Aorta (tissue), 5 donors: ENCODE results near the gene FBXO10. TPM values are rescaled to one million over a fixed set of nuclear protein-coding genes. Genes with fewer than 3 reads are reported as not detected.

Source experiments
- ATAC-seq: fragments of 200-7000 bp; cut with Tn5 transposase; one replicate; pipeline ENCODE4 v1.9.1; 2022; ENCODE audit warnings: moderate library complexity; ENCODE audit not compliant: low FRiP score
- DNase-seq, 2 donors: peaks; one replicate each; pipeline ENCODE4 v3.0.0-alpha.2; 2020
- H3K27ac ChIP-seq, 2 donors: one replicate each; pipeline ENCODE4 v1.5.1; 2013; ENCODE audit warnings: low read length in 2 of 2, mild to moderate bottlenecking in 2 of 2, moderate library complexity in 2 of 2, control low read depth in 1 of 2, inconsistent platforms in 1 of 2, low read depth in 1 of 2
- H3K27me3 ChIP-seq, 2 donors: one replicate each; pipeline ENCODE4 v1.6.1; 2013; ENCODE audit warnings: control low read depth in 1 of 2, low read length in 1 of 2, mild to moderate bottlenecking in 1 of 2, moderate library complexity in 1 of 2; ENCODE audit not compliant: insufficient read depth in 2 of 2, control insufficient read depth in 1 of 2
- H3K36me3 ChIP-seq, 2 donors: one replicate each; pipeline ENCODE4 v1.6.1; 2013; ENCODE audit warnings: control low read depth in 1 of 2, low read length in 1 of 2, mild to moderate bottlenecking in 1 of 2; ENCODE audit not compliant: insufficient read depth in 2 of 2, control insufficient read depth in 1 of 2
- H3K4me1 ChIP-seq, 2 donors: one replicate each; pipeline ENCODE4 v1.6.1; 2013; ENCODE audit warnings: low read length in 2 of 2, control low read depth in 1 of 2, mild to moderate bottlenecking in 1 of 2, moderate library complexity in 1 of 2; ENCODE audit not compliant: insufficient read depth in 2 of 2, control insufficient read depth in 1 of 2
- H3K4me3 ChIP-seq, 2 donors: one replicate each; pipeline ENCODE4 v1.5.1; 2013; ENCODE audit warnings: low read length in 2 of 2, control low read depth in 1 of 2, mild to moderate bottlenecking in 1 of 2
- H3K9me3 ChIP-seq: one replicate; pipeline ENCODE4 v1.6.1; 2013; ENCODE audit warnings: mild to moderate bottlenecking, low read length; ENCODE audit not compliant: control insufficient read depth
- WGBS, 2 donors: extraction: QIAGEN DNeasy Blood & Tissue Kit; methylation state at CpG; one replicate each; pipeline ENCODE4 v1.1.7; 2013; 5-methylcytosine and 5-hydroxymethylcytosine counted together
- intact Hi-C, 2 donors: fragments of 100-400 bp; cut with DNase I; formaldehyde crosslinking; loops; one replicate each; pipeline versions ENCODE4 v1.14.2 to v1.15.0; 2022
- polyA plus RNA-seq, 2 donors: library from polyadenylated mRNA; stranded (reverse); fragments of 200-250 nt; gene quantifications; one replicate each; pipeline ENCODE4 v1.2.3, GENCODE V29; 2013
- total RNA-seq, 2 donors: library from RNA; stranded (reverse); fragmentation: NEBNext Ultra II Directional; extraction: Animal tissue kit (Norgen Biotek cat#: 25700); gene quantifications; one replicate each; pipeline ENCODE4 v1.2.1, GENCODE V29; 2021
- donor health status: healthy with polysubstance abuse.
- donor health status: Bipolar disorder and iron deficiency.
- donor health status: DM: no; HTN: no; CAD: no.
- donor health status: DM: no; HTN: no; CAD: no.
- donor health status: DM: yes; HTN: yes; CAD: no.

The FBXO10 gene
- total and polyA plus RNA-seq, 4 donors, result 0.38 to 7.8 (median 6.8) TPM

- Histone ChIP-seq H3K27ac (no peak overlapping the region), H3K27me3 (no peaks in the 10 kb centered on the region), H3K36me3 (peaks cover 2 to 5% of the 10 kb centered on the region in 2 donors), H3K4me1 (no peaks in the 10 kb centered on the region), H3K9me3 (no peaks in the 10 kb centered on the region), H3K4me3 (no peak overlapping the region)
- DNase-seq (no peak), ATAC-seq (peak; percentile 59)
- WGBS, 2 donors, result 66 to 72% methylated on average over 6 of the region's 6 CpGs
- intact Hi-C loops, result no loop called here
These were observed 6.5 kb upstream of the FBXO10 start for GRCh38 chr9:37582548-37583157.

- peak overlapping the region; percentile 22 to 78 for H3K4me3 ChIP-seq
- ATAC-seq (no peak), DNase-seq (no peak)
- H3K27me3 ChIP-seq, result no peaks in the 10 kb centered on the region
- no peaks in the 10 kb centered on the region for H3K9me3 ChIP-seq
- no peaks in the 10 kb centered on the region for H3K36me3 ChIP-seq
- 2 to 3% methylated on average over 5 of the region's 5 CpGs for WGBS, 2 donors
- H3K27ac ChIP-seq, result peak overlapping the region in 1 of 2 donors; percentile 37
- H3K4me1 ChIP-seq, result no peaks in the 10 kb centered on the region
- intact Hi-C loops, result loop anchor here in 1 of 2 donors (5.0 kb wide), 2 partner anchors 88 to 108 kb away; partner anchors contain the start of genes POLR1E and ZBTB5
These were observed 667 bp downstream of the FBXO10 start for GRCh38 chr9:37575511-37575914.

GRCh38 chr9:37575001-37575400 is 1.2 kb downstream of the FBXO10 start:
- no peak overlapping the region for H3K27ac ChIP-seq
- no peaks in the 10 kb centered on the region for H3K36me3 ChIP-seq
- H3K4me1 ChIP-seq, result no peaks in the 10 kb centered on the region
- H3K27me3 ChIP-seq, result no peaks in the 10 kb centered on the region
- H3K4me3 ChIP-seq, result peak overlapping the region in 1 of 2 donors; percentile 22
- DNase-seq, result no peak
- 33% methylated on average over 5 of the region's 5 CpGs for WGBS, 2 donors
- no peak for ATAC-seq
- no peaks in the 10 kb centered on the region for H3K9me3 ChIP-seq
- intact Hi-C loops, result loop anchor here in 1 of 2 donors (5.0 kb wide), 2 partner anchors 88 to 108 kb away; partner anchors contain the start of genes POLR1E and ZBTB5

- ATAC-seq (no peak), DNase-seq (no peak)
- no peak overlapping the region for H3K27ac ChIP-seq
These were observed 1.9 kb downstream of the FBXO10 start for GRCh38 chr9:37574241-37574721.

GRCh38 chr9:37571282-37571681 is 4.9 kb downstream of the FBXO10 start:
- Histone ChIP-seq H3K36me3 (no peaks in the 10 kb centered on the region), H3K4me1 (no peaks in the 10 kb centered on the region), H3K9me3 (no peaks in the 10 kb centered on the region), H3K4me3 (no peak overlapping the region), H3K27ac (no peak overlapping the region), H3K27me3 (no peaks in the 10 kb centered on the region)
- 96 to 100% methylated on average over 1 of the region's 1 CpG for WGBS, 2 donors
- intact Hi-C loops, result no loop called here
- DNase-seq, result no peak
- no peak for ATAC-seq

More at GRCh38 chr9:37574241-37574721, 1.9 kb downstream of the FBXO10 start:
- H3K4me3 ChIP-seq, result no peak overlapping the region
- no peaks in the 10 kb centered on the region for H3K36me3 ChIP-seq
- 57 to 65% methylated on average over 5 of the region's 5 CpGs for WGBS, 2 donors
- intact Hi-C loops, result no loop called here
- H3K9me3 ChIP-seq, result no peaks in the 10 kb centered on the region
- H3K27me3 ChIP-seq, result no peaks in the 10 kb centered on the region
- H3K4me1 ChIP-seq, result no peaks in the 10 kb centered on the region

- no peak for ATAC-seq
- intact Hi-C loops, result no loop called here
- Histone ChIP-seq H3K9me3 (no peaks in the 10 kb centered on the region), H3K36me3 (peaks cover 0 to 1% of the 10 kb centered on the region in 2 donors), H3K4me1 (no peaks in the 10 kb centered on the region), H3K4me3 (no peak overlapping the region), H3K27ac (no peak overlapping the region), H3K27me3 (no peaks in the 10 kb centered on the region)
- WGBS, 2 donors, result 87 to 91% methylated on average over 3 of the region's 3 CpGs
- no peak for DNase-seq
These were observed 9.5 kb downstream of the FBXO10 start for GRCh38 chr9:37566716-37567115.

- Histone ChIP-seq H3K27ac (no peak overlapping the region), H3K9me3 (no peaks in the 10 kb centered on the region), H3K4me3 (no peak overlapping the region), H3K4me1 (no peaks in the 10 kb centered on the region), H3K36me3 (peaks cover 0 to 1% of the 10 kb centered on the region in 2 donors), H3K27me3 (no peaks in the 10 kb centered on the region)
- intact Hi-C loops, result no loop called here
- ATAC-seq, result no peak
- WGBS, 2 donors, result 78 to 93% methylated on average over 7 of the region's 7 CpGs
- DNase-seq, result no peak
These were observed 10.2 kb downstream of the FBXO10 start for GRCh38 chr9:37565661-37566618.

- H3K4me3 ChIP-seq, result no peak overlapping the region
- H3K9me3 ChIP-seq, result no peaks in the 10 kb centered on the region
- no peaks in the 10 kb centered on the region for H3K4me1 ChIP-seq
- H3K27me3 ChIP-seq, result no peaks in the 10 kb centered on the region
- no peak overlapping the region for H3K27ac ChIP-seq
- 93 to 94% methylated on average over 4 of the region's 4 CpGs for WGBS, 2 donors
- no peak for DNase-seq
- intact Hi-C loops, result no loop called here
- ATAC-seq, result no peak
- H3K36me3 ChIP-seq, result peaks cover 0 to 1% of the 10 kb centered on the region in 2 donors
These were observed 11.3 kb downstream of the FBXO10 start for GRCh38 chr9:37564916-37565315.
